ENCODE data around the gene CDK14.

The CDK14 gene

GRCh38 chr7:90688810-90689209 lies 92.7 kb downstream of the CDK14 start:
- DNase-seq, result no peak

GRCh38 chr7:90689260-90689659 lies 93.1 kb downstream of the CDK14 start:
- DNase-seq, result no peak

GRCh38 chr7:90690159-90690858 lies 94.2 kb downstream of the CDK14 start:
- DNase-seq, result no peak

GRCh38 chr7:90692396-90692795 lies 96.3 kb downstream of the CDK14 start:
- no peak for DNase-seq

DNA sequence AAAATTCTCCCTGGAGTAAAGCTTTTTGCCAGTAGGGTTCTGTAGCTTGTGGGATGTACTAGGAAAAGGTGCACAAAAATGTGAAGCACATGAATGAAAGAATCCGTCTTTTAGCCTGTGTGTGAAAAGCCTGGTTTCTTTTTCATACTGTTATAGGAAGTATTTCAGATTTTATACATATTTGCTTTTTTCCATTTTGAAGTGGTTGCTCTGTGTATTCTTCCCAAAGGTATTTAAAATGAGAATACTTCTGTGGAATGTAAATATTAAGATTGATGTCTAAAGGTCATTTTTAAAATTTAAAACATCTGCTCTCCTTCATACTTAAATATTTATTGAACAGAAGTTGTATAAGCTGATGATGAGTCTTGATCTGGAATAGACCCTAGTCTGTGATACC lies 96.8 kb downstream of the CDK14 start:
- no peak for DNase-seq

- no peak for DNase-seq
Observed at GRCh38 chr7:90693939-90694338, 97.8 kb downstream of the CDK14 start.

- no peak for DNase-seq
Observed at GRCh38 chr7:90698616-90699015, 102.5 kb downstream of the CDK14 start.

- no peak for DNase-seq
Observed at GRCh38 chr7:90701021-90701420, 104.9 kb downstream of the CDK14 start.

DNA sequence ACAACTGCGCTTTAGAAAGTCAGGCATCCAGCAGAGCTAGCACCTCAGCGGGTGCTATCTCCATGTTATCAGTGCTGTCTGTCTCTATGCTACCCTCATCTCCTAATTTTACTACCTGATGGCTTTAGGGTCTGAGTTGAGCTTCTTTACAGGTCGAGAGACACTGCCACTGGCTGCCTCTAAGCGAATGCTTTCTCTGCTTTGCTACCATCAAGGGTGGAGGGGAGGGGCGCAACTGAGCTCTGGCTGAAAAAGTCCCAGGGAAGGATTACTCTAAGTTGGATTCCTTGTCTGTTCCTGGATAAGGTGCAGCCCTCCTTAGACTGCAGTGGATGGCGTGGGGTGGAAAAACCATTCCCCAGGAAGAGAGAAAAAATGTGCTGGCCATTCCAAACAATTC lies 105.7 kb downstream of the CDK14 start:
- no peak for DNase-seq

DNA sequence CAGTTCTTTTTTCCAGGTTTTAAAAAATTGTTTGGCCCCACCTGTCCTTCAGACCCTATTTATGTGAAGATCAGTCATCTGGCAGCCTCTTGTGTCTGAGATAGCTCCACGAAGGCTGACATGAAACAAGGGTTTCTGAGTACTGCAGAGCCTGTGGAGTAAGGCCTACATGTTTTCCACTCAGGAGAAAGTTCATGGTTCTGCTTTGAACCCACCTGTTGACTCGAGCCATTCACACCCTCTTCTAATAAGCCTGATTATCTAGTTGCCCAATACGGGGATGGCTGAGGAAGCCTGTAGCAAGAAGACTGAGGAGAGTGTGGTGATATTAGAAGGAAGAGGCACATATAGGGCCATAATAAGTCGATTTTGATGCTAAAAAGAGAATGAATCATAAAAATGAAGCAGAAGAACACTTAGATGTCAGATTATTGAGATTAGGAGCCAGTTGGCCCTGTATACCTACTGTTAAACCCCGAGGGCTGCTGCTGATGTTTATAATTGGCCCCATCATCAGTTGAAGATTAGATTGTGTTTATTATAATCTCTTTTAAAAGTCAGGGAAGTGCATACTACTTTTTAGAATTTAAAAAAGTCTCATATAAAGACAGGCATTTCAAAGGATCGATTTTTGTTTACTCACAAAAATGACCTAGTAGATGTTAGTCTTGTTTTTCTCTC lies 109.4 kb downstream of the CDK14 start:
- DNase-seq, result no peak

DNA sequence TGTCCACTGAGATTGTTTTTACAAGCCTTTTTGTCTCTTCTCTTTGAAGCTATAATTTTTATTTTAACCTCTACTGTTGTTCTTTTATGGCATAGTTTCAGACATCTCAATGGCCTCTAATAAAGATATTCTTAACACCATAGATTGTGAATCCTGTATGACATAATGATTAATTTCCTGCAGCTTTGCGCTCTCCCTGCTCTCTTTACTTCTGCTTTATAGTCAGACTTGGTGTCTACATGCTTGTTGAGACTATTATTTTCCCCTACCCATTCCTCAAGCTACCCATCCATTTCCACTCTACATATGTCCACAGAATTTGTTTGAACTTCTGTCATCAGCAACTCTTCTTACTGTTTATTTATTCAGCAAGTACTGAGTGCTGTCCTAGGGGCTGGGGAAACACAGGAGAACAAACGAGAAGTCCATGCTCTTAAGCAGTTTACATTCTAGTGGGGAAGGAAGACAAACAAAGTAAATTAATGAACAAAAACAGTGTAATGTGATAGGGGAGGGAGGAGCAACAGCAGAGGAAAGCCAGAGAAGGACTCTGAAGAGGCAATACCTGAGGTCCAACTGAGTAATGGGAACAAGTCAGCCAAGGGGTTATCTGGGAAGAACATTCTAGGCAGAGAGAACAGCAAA lies 110.1 kb downstream of the CDK14 start:
- DNase-seq, result no peak

GRCh38 chr7:90708841-90709317 lies 112.8 kb downstream of the CDK14 start:
- peak in 1 of 2 donors; percentile 1 for DNase-seq

DNA sequence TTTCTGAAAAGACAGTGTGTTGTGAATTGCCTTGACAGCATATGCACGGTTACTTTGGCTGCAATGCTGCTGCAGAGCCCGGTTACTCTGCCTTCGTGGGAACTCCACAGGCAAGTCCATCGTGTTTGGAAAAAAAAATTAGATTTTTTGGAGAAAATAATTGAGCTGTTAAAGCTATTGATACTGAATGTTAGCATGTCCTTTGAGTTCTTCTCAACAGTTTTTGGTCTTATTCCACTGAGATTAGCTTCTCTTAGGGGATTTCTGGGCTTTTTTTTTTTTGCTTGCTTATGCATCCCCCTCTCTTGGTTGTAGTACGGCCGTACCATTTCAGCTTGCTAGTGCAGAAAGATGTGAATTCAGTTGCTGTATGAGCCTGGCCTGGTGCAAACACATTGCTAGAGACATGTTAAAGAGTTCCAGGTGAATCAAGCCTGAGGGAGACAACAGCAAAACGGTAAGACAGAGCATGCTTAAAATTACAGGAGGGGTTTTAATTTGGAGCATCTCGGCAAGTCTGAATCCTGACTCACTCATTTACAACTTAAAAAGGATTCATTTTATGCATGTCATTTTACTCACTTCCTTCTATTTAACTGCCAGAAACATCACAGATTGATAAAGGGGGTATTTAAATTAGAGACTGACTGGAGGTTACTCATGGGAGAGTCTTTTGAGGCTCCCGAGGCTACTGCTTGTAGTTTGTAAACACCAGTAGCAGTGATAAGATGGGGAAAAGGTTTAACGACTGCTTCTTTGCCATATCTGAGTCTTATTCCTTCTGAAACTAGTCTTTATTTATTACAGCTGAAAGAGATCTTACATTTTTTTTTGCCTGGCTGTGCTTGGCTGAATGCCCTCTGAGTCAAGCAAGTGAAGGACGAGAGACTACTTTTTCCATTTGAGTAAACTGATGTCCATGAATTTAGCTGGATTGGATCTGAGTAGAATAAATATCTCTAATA lies 113.7 kb downstream of the CDK14 start:
- DNase-seq, result no peak

DNA sequence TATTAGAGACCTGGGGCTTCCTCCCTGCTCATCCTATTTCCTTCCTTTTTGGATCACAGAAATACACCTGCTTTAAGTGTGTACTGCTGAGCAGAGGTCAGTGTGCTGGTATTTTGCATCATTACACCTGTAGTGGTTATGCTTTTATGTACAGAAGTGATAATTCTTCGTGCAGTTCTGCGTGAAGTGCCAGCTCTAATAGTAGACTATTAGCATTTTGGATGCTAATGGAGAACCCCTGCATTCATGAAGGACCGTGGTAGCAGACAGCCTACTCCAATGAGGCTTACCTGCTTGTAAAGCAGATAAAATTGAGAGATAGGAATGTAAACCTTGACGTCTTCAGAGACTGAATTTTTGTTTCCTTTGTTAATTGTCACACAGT lies 114.3 kb downstream of the CDK14 start:
- DNase-seq, result no peak

DNA sequence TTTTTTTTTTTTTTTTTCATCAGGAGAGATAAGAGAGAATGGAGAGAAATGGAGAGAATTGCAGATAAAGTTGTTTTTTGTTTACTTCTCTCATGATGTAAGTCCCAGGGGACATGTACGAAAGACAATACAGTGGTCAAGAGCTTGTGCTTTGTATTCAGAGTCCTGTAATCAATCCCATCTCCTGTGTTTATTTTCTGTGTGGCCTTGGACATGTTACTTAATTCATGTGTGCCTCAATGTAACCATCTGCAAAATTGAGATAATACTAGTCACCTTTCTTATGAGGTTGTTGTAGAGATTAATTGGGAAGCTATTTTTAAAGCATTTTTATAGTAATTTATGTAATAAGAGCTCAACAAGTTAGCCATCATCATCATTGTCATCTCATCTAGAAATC lies 117.5 kb downstream of the CDK14 start:
- DNase-seq, result no peak

DNA sequence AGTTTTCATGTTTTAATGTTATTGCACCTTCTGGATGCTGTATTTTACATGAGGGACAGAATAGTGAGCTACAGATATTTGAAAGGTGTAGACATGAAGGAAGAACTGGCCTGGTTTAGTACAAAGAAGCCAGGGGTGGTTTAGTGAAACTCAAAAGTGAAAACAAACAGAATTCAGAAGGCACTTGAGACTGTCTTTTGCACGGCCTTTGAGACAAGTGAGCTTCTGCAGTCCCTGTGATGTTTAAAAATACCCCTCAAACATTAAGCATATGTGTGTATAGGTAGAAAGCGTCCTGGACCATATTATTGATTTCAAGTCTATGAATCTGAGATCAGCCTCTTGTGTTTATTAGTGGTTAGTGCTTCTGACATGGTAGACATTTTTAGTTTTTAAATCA lies 118.9 kb downstream of the CDK14 start:
- DNase-seq, result no peak

DNA sequence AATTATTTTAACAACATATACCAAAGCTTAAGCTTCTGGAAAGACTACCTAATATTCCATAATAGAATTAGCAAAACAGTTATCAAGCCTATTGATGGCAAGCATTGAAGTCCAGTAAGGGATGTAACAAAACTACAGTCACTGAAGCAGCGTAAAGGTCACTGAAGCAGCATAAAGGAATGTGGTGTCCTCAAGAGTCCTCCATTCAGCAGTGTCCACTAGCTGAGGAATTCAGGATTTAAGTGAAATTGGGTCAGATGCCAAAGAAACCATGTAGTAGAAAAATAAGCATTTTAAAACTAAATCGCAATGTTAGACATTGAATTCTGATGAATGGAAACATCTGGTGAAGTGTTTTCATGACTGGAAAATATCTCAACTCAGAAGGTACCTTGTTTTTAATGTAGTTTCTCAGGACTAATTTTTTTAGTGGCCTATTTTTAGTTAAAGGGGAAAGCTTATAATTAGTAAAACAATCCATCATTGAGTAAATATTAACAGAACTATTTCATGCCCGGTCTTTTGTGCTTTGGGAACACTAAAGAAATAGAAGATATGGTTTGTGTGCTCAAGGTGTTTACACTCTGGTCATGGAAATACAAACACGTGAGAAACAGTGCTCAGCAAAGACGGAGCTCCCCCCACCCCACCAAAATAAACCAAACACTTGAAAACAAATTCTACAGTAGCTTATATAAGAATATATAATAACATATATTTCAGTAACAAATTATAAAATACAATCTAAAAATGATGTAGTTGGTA lies 121.4 kb downstream of the CDK14 start:
- no peak for DNase-seq

- no peak for DNase-seq
Observed at GRCh38 chr7:90719155-90719554, 123.0 kb downstream of the CDK14 start.

- DNase-seq, result no peak
Observed at GRCh38 chr7:90720984-90721760, 125.1 kb downstream of the CDK14 start.

- DNase-seq, result no peak
Observed at GRCh38 chr7:90721869-90722431, 125.8 kb downstream of the CDK14 start.

DNA sequence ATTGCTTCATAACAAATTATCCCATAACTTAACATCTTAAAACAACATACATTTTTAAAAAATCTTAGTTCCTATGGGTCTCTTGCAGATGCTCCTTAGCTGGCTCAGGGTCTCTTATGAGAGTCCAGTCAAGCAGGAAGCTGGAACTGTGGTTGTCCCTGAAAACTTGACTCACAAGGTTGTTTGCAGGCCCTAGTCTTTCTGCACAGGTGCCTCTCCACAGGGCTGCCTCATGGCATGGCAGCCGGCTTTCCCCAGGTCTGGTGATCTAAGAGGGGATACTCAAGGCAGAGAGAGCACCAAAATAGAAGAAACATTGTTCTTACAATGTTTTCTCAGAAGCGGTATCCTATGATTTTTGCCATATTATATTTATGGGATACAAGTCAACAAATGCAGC lies 127.1 kb downstream of the CDK14 start:
- no peak for DNase-seq
